SK-N-MC (cell line): ENCODE data around the gene TMEM244.

Experiments used
- EZH2 ChIP-seq: fragments of 200-600 bp; sonication (generic); IDR thresholded peaks from one replicate; pipeline ENCODE4 v1.6.1; 2017; ENCODE audit warnings: antibody characterized with exemption
- FOXP2 ChIP-seq: optimal IDR thresholded peaks from 2 replicates; pipeline ENCODE3; 2011; ENCODE audit warnings: mild to moderate bottlenecking, moderate library complexity; ENCODE audit not compliant: insufficient read depth; ENCODE audit errors: extremely low read length, control extremely low read depth
- POLR2AphosphoS5 ChIP-seq: IDR thresholded peaks from 2 replicates; pipeline ENCODE4 v1.6.1; 2012; ENCODE audit warnings: mild to moderate bottlenecking, low read depth, low read length, borderline replicate concordance

DNA sequence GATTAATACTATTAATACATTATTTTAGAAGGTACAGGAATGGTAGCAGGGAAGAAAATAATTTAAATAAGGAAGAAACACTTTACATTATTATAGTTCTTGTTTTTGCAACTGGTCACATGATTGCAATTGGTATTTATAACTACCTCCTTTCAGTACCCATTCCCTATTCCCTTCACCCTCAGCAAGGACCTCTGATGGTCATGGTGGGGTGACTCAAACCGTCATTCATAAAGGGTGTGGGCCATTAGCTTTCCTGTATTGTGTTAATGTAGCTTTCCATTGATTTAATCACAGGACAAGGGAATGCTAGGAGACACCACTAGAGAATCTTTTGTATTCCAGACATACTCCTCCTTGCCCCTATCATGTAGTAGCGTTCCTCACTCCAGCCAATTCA lies 47.2 kb upstream of the TMEM244 start:
- TF ChIP-seq POLR2AphosphoS5 (no peak), EZH2 (no peak), FOXP2 (no peak)
